Colon (tissue), 2 donors: ENCODE data around the gene DHRS3.
"Not testable (repeated sequence)": the region's sequence is repeated elsewhere in the genome, so short reads cannot be mapped to it uniquely, and the experiment has no call there.

ENCODE experiments used
- FAIRE-seq: peaks from 2 replicates; lab custom pipeline; 2012; peaks lifted over from hg19 to GRCh38; lab: Jason Lieb, UNC
- donor health status: control.
- donor health status: control.

Gene DHRS3

GRCh38 chr1:12574757-12575139, 43.3 kb downstream of the DHRS3 start:
- FAIRE-seq: no peak

GRCh38 chr1:12573015-12573825, 44.8 kb downstream of the DHRS3 start:
- no peak for FAIRE-seq

- FAIRE-seq: no peak
These were observed 45.5 kb downstream of the DHRS3 start for GRCh38 chr1:12572522-12572921.

- FAIRE-seq: no peak
These were observed 47.7 kb downstream of the DHRS3 start for GRCh38 chr1:12570291-12570690.

- FAIRE-seq: no peak
These were observed 49.8 kb downstream of the DHRS3 start for GRCh38 chr1:12568009-12568767.

- no peak for FAIRE-seq
These were observed 50.7 kb downstream of the DHRS3 start for GRCh38 chr1:12567288-12567819.

GRCh38 chr1:12566484-12567287, 51.3 kb downstream of the DHRS3 start:
- FAIRE-seq: no peak

GRCh38 chr1:12565966-12566352, 52.1 kb downstream of the DHRS3 start:
- FAIRE-seq: no peak

GRCh38 chr1:12565094-12565965, 52.7 kb downstream of the DHRS3 start:
- no peak for FAIRE-seq

GRCh38 chr1:12564251-12564650, 53.8 kb downstream of the DHRS3 start:
- not testable (repeated sequence) for FAIRE-seq

- no peak for FAIRE-seq
These were observed 54.9 kb downstream of the DHRS3 start for GRCh38 chr1:12562955-12563576.

- no peak for FAIRE-seq
These were observed 56.9 kb downstream of the DHRS3 start for GRCh38 chr1:12561121-12561520.

GRCh38 chr1:12556957-12557935, 60.8 kb downstream of the DHRS3 start:
- no peak for FAIRE-seq

GRCh38 chr1:12556368-12556930, 61.6 kb downstream of the DHRS3 start:
- FAIRE-seq: no peak

- no peak for FAIRE-seq
These were observed 62.3 kb downstream of the DHRS3 start for GRCh38 chr1:12555411-12556367.

- no peak for FAIRE-seq
These were observed 63.3 kb downstream of the DHRS3 start for GRCh38 chr1:12554521-12555305.

- FAIRE-seq: no peak
These were observed 64.0 kb downstream of the DHRS3 start for GRCh38 chr1:12553963-12554362.
